ENCODE measurements around the gene CAPN12.

The CAPN12 gene

GRCh38 chr19:38735257-38735686 lies 9.0 kb downstream of the CAPN12 start:
- Histone ChIP-seq H3K4me1 (peaks cover 7% of the 10 kb centered on the region), H3K4me3 (ENCODE audit: low read depth, low read length) (no peak overlapping the region), H3K27me3 (ENCODE audit: control insufficient read depth, insufficient read depth, low read length) (no peaks in the 10 kb centered on the region), H2AFZ (peak overlapping the region; percentile 53), H3K9me3 (ENCODE audit: control insufficient read depth, low read length) (no peaks in the 10 kb centered on the region), H3K9ac (no peak overlapping the region), H3K4me2 (ENCODE audit: low read length) (no peak overlapping the region), H3K27ac (peak overlapping the region; percentile 58), H3K36me3 (ENCODE audit: control insufficient read depth, insufficient read depth, low read length) (no peaks in the 10 kb centered on the region), H3K79me2 (no peaks in the 10 kb centered on the region)
- TF ChIP-seq CTCF (IDR thresholded peaks at IDR 0.05) = no peak

- Histone ChIP-seq H3K79me2 (no peaks in the 10 kb centered on the region), H3K27me3 (ENCODE audit: control insufficient read depth, insufficient read depth, low read length) (no peaks in the 10 kb centered on the region), H3K9ac (no peak overlapping the region), H3K4me3 (ENCODE audit: low read depth, low read length) (no peak overlapping the region), H3K4me1 (peaks cover 7% of the 10 kb centered on the region), H2AFZ (peak overlapping the region; percentile 53), H3K27ac (peak overlapping the region; percentile 58), H3K4me2 (ENCODE audit: low read length) (no peak overlapping the region), H3K36me3 (ENCODE audit: control insufficient read depth, insufficient read depth, low read length) (no peaks in the 10 kb centered on the region), H3K9me3 (ENCODE audit: control insufficient read depth, low read length) (no peaks in the 10 kb centered on the region)
- TF ChIP-seq CTCF (IDR thresholded peaks at IDR 0.05) = no peak
These were observed 9.6 kb downstream of the CAPN12 start for GRCh38 chr19:38734426-38735256.

- no peaks in the 10 kb centered on the region for H3K27me3 ChIP-seq (ENCODE audit: control insufficient read depth, insufficient read depth, low read length)
- H3K36me3 ChIP-seq (ENCODE audit: control insufficient read depth, insufficient read depth, low read length) = no peaks in the 10 kb centered on the region
- H3K9ac ChIP-seq = no peak overlapping the region
- H3K4me3 ChIP-seq (ENCODE audit: low read depth, low read length) = no peak overlapping the region
- no peaks in the 10 kb centered on the region for H3K9me3 ChIP-seq (ENCODE audit: control insufficient read depth, low read length)
- peak overlapping the region; percentile 58 for H3K27ac ChIP-seq
- H3K4me2 ChIP-seq (ENCODE audit: low read length) = no peak overlapping the region
- no peak for TF ChIP-seq CTCF (IDR thresholded peaks at IDR 0.05)
- H3K79me2 ChIP-seq = no peaks in the 10 kb centered on the region
- peaks cover 7% of the 10 kb centered on the region for H3K4me1 ChIP-seq
- no peak overlapping the region for H2AFZ ChIP-seq
These were observed 10.2 kb downstream of the CAPN12 start for GRCh38 chr19:38734176-38734425.

- no peaks in the 10 kb centered on the region for H3K9me3 ChIP-seq (ENCODE audit: control insufficient read depth, low read length)
- no peak overlapping the region for H3K4me2 ChIP-seq (ENCODE audit: low read length)
- H2AFZ ChIP-seq = no peak overlapping the region
- no peaks in the 10 kb centered on the region for H3K79me2 ChIP-seq
- no peaks in the 10 kb centered on the region for H3K36me3 ChIP-seq (ENCODE audit: control insufficient read depth, insufficient read depth, low read length)
- H3K9ac ChIP-seq = no peak overlapping the region
- peaks cover 7% of the 10 kb centered on the region for H3K4me1 ChIP-seq
- H3K27me3 ChIP-seq (ENCODE audit: control insufficient read depth, insufficient read depth, low read length) = no peaks in the 10 kb centered on the region
- no peak for TF ChIP-seq CTCF (IDR thresholded peaks at IDR 0.05)
- peak overlapping the region; percentile 19 for H3K27ac ChIP-seq
- H3K4me3 ChIP-seq (ENCODE audit: low read depth, low read length) = no peak overlapping the region
These were observed 10.6 kb downstream of the CAPN12 start for GRCh38 chr19:38733493-38734175.

GRCh38 chr19:38733241-38733492 lies 11.1 kb downstream of the CAPN12 start:
- H3K36me3 ChIP-seq (ENCODE audit: control insufficient read depth, insufficient read depth, low read length) = no peaks in the 10 kb centered on the region
- H3K4me1 ChIP-seq = peaks cover 7% of the 10 kb centered on the region
- no peaks in the 10 kb centered on the region for H3K79me2 ChIP-seq
- H3K4me3 ChIP-seq (ENCODE audit: low read depth, low read length) = no peak overlapping the region
- no peak overlapping the region for H3K4me2 ChIP-seq (ENCODE audit: low read length)
- no peak overlapping the region for H2AFZ ChIP-seq
- no peak for TF ChIP-seq CTCF (IDR thresholded peaks at IDR 0.05)
- no peaks in the 10 kb centered on the region for H3K27me3 ChIP-seq (ENCODE audit: control insufficient read depth, insufficient read depth, low read length)
- no peak overlapping the region for H3K9ac ChIP-seq
- no peak overlapping the region for H3K27ac ChIP-seq
- H3K9me3 ChIP-seq (ENCODE audit: control insufficient read depth, low read length) = no peaks in the 10 kb centered on the region
